GM18498 (cell line): Measurements from ENCODE around the gene TXNDC12.
"Not testable (repeated sequence)": the region's sequence is repeated elsewhere in the genome, so short reads cannot be mapped to it uniquely, and the experiment has no call there.

ENCODE experiments used
- ATAC-seq: cut with Tn5 transposase; IDR thresholded peaks from one replicate; pipeline ENCODE4 v1.9.1; 2021; ENCODE audit warnings: mild to moderate bottlenecking, moderate library complexity; ENCODE audit not compliant: unreplicated experiment

The TXNDC12 gene

GRCh38 chr1:52049337-52049736 is 5.7 kb downstream of the TXNDC12 start:
- ATAC-seq: not testable (repeated sequence)

- not testable (repeated sequence) for ATAC-seq
These were observed 9.3 kb downstream of the TXNDC12 start for GRCh38 chr1:52045666-52046195.

DNA sequence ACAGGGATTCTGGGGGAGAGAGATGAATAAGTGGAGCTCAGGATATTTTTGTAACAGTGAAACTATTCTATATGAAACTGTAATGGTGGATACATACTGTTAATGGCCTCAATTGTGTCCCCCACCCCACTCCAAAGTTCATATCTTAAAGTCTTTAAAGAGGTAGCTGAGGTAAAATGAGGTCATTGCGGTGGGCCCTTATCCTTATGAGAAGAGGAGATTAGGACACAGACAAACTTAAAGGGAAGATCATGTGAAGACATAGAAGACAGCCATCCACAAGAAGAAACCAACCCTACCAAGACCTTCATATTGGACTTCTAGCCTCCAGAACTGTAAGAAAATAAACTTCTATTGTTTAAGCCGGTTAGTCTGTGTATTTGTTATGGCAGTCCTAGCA is 9.8 kb downstream of the TXNDC12 start:
- no peak for ATAC-seq

GRCh38 chr1:52041551-52042185 is 13.3 kb downstream of the TXNDC12 start:
- no peak for ATAC-seq

GRCh38 chr1:52037909-52038308 is 17.1 kb downstream of the TXNDC12 start:
- ATAC-seq: no peak

GRCh38 chr1:52037402-52037814 is 17.6 kb downstream of the TXNDC12 start:
- ATAC-seq: no peak

DNA sequence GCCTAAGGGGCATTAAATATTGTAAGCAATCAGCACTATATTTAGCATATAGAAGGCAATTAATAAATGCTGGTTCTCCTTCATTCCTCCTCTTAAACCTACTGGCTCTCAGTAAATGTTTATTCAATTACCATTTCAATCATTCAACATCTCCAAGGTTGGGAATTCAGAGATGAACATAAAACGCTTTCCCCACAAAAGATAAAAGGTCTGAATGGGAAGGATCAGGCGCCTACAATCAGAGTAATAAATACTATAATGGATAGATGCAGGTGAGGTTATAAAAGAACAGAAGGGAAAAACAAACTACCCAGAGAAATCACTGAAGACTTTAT is 21.0 kb downstream of the TXNDC12 start:
- ATAC-seq: no peak

DNA sequence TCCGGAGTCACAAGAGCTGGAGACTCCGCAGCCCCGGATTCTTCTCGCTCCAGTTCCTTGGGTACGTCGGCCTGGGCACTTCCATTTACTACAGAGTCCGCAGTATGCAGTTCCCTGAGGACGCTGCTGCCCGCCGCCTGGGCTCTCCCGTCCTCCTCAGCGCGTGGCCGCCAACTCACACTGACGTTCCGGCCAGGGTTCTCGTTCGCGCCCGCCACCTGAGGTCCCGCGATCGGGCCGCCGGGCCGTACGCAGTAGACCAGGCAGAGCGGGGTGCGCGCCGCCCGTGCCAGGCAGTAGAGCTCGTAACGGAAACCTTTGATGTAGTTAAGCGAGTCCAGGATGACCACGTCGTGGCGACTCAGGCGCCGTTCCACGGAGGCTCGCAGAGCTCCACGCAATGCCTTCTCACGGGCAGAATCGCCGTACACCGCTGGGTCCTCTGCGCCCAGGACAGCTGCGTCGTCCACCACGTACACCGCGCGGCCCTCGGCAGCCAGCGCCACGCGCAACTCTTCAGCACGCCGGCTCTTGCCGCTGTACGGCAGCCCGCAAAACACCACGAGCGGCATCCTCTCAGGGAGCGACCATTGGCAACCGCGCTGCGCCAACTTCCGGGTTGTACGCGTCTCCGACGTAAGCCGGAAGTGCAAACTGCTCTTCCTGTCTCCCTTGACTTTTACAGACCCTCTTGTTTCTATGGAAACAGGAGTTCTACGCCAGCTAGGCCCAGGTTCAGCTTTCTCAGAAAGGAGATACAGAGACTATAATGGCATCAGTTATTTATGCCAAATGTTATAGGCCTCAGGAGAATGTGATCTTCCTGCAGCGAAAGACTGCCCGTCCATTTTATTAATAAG is 21.6 kb downstream of the TXNDC12 start, which contains the start of gene KTI12:
Gene KTI12, minus strand, starts transcription at position 621 of the 860 bp plus-strand sequence. Its CDS starts 49 bp downstream, at position 572.
- peak; percentile 83 for ATAC-seq

DNA sequence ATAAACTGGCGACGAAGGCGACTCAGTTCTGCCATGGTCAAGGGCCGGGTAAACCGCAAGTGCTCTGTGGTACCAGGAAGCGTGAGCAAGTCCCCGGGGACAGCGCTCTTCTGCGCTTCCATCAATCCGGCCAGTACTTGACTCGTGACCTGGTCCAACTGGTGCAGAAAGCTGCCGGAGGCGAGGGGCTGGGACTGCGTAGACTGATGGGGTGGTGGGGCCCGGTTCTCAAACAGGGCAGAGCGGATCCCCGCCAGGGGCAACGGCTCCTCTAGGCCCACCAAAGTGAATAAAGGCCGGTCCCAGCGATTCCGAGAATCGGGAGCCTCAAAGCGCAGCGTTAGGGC is 22.2 kb downstream of the TXNDC12 start:
- ATAC-seq: peak; percentile 42

DNA sequence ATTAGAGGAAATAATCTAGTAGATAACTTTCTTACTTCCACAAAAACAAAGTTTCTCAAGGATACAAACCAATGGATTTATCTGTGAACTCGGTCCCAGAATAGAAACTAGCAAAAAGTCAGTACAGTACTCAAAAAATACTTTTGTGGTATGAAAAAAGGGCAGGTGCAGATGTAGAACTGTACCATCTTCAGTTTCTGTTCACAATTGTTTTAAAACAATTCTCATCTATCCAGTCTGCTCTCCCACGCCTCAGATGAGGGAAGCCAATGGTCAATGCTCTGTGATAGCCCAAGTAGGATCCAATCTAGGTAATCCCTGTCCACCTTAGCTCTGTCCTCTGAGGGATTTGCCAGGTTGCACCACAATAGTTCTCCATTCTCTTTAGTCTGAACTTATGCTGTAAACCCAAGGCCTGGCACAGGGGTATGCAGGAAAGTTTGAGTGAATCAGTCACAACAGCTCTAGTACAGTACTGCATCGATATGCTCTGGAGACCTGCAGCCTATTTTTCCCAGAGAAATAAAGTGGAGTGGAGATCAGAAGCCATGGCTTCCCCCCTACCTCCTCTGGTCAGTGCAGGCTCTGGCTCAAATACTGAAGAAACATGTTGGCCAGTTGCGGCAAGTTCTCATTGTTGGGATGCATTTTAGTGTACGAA is 22.7 kb downstream of the TXNDC12 start:
- peak; percentile 51 for ATAC-seq

- not testable (repeated sequence) for ATAC-seq
These were observed 26.2 kb downstream of the TXNDC12 start for GRCh38 chr1:52028839-52029238.

- no peak for ATAC-seq
These were observed 26.7 kb downstream of the TXNDC12 start for GRCh38 chr1:52028328-52028727.

DNA sequence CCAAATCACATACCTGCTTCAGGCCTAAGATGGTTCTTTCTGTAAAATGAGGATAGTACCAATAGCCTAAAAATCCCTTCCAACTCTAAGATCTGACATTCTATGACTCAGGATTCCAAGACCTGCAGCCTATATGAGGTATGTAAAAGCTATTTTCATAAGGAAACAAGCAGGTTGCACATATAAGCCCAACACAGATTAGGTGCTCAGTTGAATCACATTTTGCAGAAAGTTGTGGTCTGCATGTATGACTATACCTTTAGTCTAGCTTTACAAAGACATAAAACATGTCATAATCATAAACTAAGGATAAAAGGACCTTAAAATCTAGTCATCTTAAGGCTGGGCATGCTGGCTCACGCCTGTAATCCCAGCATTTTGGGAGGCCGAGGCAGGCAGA is 28.7 kb downstream of the TXNDC12 start:
- ATAC-seq: no peak

GRCh38 chr1:52022133-52022532 is 32.9 kb downstream of the TXNDC12 start:
- no peak for ATAC-seq

DNA sequence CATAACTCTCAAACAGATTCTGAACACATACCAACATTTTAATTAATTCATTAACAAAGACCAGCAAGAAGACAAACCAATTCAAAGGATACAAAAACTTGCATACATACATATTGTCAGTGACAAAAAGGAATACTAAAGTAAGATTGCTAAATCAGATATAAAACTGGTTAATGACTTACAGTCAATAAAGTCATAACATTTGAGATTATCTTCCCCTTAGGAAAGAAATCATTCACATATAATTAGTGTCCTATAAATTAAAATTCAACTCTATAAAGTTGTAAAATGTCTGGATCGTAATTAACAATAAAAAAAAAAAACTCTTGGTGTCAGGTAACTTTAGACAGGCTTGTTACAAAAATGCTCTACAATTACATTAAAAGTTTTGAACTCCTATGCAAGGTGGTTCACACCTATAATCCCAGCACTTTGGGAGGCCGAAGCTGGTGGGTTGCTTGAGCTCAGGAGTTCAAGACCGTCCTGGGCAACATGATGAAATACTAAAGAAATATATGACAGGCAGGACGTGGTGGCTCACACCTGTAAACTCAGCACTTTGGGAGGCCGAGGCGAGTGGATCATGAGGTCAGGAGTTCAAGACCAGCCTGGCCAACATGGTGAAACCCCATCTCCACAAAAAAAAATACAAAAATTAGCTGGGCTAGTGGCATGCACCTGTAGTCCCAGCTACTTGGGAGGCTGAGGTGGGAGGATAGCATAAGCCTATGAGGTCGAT is 46.8 kb downstream of the TXNDC12 start:
- ATAC-seq: no peak

- ATAC-seq: no peak
These were observed 47.6 kb downstream of the TXNDC12 start for GRCh38 chr1:52007215-52008002.

- not testable (repeated sequence) for ATAC-seq
These were observed 48.9 kb downstream of the TXNDC12 start for GRCh38 chr1:52006081-52006553.

DNA sequence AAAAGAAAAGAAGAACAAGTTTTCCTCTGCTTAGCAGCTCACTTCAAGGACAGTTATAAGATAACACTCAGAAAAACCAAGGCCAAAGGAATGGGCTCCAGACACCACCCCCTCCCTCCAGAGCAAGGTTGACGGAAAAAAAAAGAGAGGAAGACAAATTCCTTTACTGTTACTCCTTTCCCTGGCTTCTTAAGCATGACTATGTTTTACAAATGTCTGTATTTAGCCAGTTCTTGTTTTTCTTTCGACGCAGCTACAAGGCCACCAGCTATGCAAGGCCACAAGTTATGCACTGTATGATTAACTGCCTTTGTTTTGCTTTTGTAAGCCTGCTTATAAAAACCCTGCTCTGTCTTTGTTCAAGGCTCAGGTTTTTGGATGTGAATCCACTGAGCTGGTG is 49.4 kb downstream of the TXNDC12 start:
- not testable (repeated sequence) for ATAC-seq

DNA sequence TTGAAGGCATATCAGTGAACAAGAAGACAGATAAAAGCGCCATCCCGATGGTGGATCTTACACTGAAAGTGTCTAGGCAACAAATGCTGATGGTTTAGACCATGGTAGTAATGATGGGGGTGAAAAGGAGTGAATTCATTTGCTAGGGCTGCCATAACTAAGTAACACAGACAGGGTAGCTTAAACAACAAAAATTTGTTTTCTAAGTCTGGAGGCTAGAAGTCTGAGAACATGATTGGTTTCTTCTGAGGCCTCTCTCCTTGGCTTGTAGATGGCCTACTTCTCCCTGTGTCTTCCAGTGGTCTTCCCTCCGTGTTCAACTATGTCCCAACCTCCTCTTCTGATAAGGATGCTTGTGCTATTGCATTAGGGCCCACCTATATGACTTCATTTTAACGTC is 51.1 kb downstream of the TXNDC12 start:
- no peak for ATAC-seq
